Epidermal melanocyte (primary cell): ENCODE results near the gene NET1.
"Not testable (repeated sequence)": the region's sequence is repeated elsewhere in the genome, so short reads cannot be mapped to it uniquely, and the experiment has no call there.

Experiments used
- DNase-seq: peaks from one replicate; pipeline ENCODE4 v3.0.0; 2011; ENCODE audit warnings: low spot score; ENCODE audit not compliant: insufficient read length

Gene NET1

DNA sequence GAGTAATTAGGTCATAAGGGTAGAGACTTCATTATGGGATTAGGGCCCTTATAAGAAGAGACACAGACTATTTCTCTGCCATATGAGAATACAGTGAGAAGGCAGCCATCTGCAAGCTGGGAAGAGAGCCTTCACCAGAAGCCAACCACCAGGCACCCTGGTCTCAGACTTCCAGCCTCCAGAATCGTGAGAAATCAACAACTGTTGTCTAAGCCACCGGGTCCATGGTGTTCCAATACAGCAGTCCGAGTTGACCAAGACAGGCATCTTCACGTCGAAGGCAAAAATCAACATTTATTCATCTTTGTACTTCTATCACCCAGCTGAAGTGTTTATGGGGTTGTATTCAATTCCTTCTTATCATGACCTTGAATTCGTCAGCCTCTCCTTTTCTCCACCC is 13.0 kb upstream of the NET1 start:
- no peak for DNase-seq

DNA sequence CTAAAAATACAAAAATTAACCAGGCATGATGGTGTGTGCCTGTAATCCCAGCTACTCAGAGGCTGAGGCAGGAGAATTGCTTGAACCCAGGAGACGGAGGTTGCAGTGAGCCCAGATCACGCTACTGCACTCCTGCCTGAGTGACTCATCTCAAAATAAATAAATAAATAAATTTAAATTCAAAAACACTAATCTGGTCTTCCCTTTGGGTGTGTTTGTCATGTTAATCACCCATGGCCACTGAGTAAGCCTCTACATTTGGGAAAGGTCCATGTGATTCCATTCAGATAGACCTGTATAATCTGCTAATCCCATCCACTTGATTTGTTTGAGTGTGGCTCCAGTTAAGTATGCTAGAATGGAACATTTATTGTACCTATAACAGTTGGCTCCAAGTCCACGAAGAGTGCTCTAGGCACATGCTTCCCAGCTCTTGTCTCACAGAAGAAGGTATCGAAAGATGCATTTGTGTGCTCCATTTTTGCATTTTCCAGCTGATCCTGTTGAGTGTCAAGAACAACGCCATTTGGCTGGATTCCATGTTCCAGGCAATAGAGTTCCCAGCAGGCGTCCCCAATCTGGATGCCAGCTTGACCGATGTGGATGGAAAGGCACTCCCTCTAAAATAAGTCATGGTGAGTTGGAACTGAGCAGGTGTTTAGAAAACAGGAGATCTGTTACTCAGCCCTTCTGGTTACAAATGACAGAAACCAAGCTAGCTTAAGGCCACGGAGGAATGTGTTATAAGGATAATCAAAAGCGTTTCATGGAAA is 11.7 kb upstream of the NET1 start:
- DNase-seq, result no peak

DNA sequence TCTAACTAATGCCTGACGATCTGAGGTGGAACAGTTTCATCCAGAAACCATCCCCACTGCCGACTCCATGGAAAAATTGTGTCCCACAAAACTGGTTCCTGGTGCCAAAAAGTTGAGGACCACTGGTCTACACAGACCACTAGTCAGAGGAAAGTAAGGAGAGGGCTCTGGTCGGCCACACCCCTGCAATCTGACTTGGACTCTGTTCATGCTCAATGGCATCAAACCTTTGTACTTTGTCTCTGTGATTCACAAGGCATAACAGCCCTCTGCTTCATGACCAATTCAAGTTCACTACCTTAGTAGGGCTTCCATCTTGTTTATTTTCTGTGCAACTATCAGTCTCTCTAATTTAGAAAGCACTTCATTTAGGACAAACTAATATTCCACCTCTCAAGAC is 9.6 kb upstream of the NET1 start:
- no peak for DNase-seq

DNA sequence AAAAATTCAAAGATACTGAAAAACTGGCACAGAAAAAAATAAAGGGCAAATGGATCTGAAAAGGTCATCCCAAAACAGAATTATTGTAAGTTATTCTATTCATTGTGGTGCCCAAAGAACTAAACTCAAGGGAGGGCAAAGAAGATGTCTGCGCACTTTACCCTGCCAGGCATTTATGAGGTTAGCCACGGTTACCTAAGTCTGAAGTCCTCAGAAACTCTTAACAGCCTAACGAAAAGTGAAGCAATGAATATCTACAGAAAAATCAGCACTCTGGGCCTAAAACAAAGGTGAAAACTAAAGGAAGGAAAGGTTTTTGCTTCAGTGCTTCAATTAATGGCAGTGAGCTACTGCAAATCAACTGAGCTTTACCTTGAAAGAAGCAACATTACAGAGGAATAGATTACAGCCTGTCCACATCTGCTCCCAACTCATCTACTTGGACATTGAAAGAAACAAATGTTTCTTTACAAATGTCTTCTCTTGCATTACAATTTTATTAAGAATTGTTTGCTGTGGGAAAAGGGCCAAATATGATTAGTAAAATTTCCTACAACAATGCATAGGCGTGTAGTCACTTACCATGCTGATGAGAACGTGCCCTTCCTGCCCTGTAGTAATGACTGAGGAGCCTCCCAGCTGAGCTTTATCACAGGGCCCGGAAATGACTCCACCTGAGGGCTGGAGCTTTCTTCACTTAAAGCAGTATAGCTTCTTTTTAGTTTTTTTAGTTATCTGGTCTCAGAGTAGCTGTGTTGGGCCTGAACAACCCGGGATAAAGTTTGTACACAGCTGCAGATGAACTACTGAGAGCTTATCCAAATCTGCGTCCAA is 7.9 kb upstream of the NET1 start, which contains the start of gene TUBAL3:
Gene TUBAL3, minus strand, starts transcription at position 621 of the 834 bp plus-strand sequence. Its CDS starts 36 bp downstream, at position 585.
- no peak for DNase-seq

DNA sequence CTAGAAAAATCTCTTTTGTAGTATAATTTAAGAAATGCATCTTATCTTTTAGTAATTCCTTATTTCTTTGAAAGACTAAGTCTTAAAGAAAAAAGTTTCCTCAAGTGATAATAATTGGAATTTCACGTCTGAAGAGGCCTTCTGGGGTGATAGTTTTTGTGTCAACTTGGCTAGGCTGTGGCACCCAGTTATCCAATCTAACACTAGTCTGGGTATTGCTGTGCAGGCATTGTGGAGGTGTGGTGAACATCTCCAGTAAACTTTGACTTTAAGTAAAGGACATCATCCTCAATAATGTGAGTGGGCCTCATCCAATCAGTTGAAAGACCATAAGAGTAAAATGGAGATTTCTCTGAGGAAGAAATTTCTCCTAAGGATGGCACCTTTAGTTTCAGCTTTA is 5.4 kb upstream of the NET1 start:
- DNase-seq, result no peak

DNA sequence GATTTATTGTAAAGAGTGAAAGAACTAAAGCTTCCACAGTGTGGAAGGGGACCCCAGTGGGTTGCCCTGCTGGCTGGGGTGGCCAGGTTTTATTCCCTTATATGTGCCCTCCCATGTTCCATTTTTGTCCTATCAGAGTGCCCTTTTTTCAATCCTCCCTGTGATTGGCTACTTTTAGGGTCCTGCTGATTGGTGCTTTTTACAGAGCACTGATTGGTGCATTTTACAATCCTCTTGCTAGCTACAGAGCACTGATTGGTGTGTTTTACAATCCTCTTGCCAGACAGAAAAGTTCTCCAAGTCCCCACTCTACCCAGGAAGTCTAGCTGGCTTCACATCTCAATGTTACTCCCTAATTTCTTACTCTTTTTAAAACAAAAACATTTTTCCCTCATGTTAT is 1.6 kb upstream of the NET1 start:
- not testable (repeated sequence) for DNase-seq

DNA sequence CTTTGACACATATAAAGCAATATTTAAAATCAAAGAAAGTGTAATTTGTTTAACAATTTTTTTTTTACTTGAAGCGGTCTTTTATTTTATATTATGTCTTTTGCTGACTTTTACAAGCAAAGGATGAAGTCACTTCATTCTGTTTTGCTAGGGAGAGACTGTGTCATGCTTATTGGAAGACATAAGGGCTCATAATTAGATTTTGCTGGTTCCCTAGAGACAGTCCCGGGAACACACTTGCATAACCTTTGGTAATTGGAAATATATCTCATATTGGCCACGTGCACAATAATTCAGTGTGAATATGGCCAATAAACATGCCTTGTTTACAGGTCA is 448 bp upstream of the NET1 start:
- no peak for DNase-seq

DNA sequence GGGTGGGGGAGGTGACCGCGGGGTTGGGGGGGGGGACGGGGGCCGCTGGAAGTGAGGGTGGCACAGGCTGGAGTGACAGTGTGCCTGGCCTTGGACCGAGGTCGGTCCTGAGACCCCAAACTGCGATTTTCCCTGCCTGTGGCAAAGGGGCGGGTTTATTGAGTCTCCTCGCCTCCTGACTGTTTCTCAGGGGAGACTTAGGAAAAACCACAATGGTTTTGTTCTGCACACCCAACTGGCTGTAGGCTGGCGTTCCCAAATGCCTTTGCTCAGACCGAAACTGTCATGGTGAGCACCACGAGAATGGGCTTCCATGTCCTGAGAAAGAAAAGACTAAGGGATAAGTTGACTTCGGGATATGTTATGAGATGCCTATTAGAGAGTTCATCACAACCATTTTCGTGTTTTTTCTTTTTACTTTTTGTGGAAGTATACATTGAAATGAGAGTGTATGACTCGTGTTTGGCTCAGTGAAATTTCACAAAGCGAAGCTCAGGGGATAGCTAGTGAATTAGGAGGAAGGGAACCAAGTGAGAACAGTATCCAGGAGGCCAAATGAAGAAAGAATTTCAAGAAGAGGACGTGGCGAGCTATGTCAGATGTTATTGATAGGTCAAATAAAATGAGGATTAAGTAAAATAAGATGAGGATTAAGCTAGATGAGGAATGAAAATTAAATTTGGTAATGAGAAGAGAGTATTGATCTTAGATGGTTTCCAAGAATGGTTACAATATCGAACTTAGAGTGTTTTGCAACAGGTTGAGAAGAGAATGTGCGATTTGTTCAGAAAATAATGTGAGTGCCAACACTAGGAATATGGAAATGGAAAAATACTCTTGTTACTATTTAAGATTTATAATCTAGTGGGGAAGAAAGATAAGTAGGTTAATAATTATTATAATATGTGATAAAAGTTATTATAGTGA is 918 bp downstream of the NET1 start:
- DNase-seq, result no peak

DNA sequence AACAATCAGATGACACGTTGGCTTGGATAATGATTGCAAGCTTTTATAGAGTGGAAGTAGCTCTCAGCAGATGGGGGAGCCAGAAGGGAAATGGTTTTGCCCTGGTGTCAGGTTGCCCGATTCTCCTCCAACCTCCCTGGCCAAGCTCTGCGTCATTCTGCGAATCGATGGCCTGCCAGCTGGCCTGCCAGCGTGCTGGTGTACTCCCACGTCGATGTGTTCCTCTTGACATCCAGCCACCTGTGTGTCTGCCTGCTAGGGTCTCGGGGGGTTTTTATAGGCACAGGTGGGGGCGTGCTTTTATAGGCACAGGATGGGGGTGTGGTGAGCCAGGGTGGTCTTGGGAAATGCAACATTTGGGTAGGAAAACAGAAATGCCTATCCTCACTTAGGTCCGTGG is 4.6 kb downstream of the NET1 start:
- no peak for DNase-seq

DNA sequence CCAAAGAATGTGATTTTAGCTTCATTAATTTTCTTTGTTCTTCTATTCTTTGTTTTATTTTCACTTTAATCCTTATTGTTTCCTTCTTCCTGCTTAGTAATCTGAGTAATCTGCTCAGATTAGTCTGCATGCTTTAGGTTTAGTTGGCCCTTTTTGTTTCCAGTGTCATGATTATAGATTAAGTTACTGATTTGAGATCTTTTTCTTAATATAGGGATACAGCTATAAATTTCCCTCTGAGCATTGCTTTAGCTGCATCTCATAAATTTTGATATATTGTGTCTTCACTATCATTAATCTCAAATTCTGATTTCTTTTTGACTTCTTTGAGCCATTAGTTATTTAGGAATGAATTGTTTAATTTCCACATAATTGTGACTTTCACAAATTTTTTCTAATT is 6.2 kb downstream of the NET1 start:
- no peak for DNase-seq

DNA sequence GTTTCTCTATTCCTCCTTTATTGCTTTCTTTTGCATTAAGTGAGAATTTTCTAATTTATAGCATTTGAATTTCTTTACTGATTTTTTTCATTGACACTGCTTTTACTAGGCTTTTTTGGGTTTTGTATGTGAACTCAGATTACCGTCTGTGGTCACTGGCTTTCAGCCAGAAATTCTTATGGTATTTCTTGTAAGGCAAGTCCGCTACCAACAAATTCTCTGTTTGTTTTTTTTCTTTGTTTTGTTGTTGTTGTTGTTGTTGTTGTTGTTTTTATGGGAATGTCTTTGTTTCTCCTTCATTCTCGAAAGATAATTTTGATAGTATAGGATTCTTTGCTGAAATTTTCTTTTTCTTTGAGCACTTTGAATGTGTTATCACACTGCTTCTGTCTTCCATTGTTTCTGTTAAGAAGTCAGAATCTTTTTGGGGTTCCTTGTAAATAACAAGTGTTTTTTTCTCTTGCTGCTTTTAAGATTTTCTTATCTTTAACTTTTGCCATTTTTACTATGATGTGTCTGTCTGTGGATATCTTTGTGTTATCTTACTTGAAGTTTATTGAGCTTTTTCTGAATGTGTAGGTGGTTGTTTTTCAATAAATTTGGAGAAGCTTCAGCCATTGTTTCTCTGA is 7.2 kb downstream of the NET1 start:
- DNase-seq, result no peak

DNA sequence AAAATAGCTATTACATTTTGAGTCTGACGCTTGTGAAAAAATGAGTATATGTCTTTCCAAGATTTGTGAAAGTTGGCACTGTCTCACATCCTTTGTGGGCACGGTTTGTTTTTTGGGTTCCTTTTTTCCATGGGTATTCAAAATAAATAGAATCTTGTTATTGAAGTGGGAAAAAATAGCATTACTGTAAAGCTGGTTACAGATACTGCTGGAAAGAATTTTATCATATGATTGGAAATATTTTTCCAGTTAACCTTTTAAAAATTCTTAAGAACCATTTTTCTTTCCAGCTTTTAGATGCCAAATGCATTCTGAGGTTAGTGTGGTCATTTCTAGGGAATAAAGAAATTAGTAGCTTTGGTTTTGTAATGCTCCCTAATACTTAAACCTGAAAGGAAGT is 11.4 kb downstream of the NET1 start:
- no peak for DNase-seq

DNA sequence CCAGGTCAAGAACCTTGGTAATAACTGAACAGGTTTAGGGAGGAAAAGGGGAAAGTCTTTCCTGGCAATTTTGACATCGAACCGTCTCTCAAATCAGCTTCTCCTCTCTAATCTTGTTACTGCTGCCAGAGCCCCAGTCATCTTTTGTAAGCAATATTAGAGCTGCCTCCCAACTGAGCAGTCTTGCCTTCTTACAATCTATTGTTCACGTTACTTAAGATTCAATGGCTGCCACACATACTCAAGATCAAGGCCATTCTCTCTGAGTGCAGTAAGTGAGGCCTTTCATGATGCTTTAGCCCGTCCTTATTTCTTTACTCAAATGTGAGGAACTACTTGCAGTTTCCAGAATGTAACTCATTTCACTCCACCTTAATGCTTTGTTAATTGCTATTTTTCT is 12.4 kb downstream of the NET1 start:
- DNase-seq, result no peak

DNA sequence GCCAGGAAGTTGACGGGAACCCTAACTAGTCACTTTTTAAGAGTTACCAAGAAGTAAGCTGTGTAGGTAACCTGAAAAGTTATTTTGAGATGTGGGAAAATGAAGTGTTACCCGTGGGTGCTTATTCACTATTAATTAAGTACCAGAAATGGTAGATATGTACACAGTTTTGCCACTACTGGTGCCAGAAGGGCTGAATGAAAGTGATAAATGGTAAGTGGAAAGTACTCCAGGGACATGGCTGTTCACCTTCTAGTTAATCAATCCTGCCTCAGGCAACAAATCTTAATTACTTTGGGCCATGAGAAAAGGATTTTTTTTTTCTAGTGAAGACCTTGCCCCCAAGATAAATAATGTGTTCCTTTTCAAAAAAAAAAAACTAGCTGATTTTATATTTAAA is 15.8 kb downstream of the NET1 start:
- no peak for DNase-seq

DNA sequence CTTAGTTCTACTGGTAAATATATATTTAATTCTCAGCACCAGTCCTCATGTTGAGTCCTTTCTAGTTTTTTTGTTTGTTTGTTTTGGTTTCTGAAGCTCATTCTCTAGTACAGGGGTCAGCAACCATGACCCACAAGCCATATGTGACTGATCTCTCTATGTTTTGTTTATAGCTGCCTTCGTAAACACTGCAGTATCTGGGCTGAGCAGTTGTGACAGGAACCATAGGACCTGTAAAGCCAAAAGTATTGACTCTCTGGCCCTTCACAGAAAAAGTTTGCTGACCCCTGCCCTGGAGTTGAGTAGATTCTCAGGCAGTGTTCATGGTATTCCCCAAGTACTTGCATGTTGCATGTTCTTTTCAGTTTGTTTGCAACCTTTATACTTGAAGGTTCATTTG is 20.8 kb downstream of the NET1 start:
- no peak for DNase-seq

DNA sequence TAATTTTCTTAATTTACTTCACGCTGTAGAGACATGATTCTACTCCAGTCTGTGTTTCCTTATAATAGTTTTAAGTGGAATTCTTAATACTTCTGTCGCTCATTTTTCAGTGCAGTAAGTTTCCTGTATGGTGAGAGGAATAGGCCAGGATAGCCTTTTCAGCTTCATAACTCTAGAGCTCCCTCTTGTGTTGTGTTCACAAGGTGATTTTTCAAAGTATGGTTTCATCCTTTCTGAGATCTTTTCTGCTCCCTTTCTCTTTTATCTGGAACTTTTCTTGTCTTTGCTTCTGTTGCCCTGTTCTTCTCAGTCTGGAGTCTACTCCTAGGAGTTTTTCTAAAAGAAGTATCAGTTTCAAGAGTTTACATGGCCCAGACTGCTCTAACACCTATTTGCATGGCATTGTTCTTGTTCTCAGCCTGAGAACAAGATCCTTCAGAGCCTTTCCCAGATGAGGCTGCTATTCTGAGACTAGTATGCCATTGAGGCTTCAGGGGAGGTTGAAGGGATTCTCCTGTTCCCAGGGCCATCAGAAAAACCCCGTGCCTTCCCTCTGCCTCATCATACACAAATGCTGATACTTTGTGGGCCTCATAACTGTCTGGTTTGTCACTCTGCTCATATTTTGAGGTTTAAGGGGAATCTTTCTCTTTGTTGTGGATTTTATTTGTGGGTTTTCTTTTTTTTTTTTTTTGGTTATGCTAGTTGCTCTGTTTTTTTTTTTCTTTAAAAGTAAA is 21.8 kb downstream of the NET1 start:
- DNase-seq, result peak; percentile 32

DNA sequence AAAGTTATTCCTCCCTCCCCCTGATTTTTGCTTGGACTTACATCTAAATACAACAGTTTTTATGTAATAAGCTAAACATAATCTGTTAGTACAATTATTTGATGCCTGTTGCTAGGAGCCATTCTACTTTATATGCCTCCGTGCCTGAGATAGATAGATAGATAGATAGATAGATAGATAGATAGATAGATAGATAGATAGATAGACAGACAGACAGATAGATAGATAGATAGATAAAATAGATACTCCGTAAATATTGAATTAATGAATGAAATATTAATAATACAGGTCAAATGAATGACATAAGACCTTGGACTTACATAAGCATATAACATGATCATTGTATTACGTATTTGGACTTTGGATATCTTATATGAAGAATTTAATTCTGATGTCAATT is 23.0 kb downstream of the NET1 start:
- no peak for DNase-seq

DNA sequence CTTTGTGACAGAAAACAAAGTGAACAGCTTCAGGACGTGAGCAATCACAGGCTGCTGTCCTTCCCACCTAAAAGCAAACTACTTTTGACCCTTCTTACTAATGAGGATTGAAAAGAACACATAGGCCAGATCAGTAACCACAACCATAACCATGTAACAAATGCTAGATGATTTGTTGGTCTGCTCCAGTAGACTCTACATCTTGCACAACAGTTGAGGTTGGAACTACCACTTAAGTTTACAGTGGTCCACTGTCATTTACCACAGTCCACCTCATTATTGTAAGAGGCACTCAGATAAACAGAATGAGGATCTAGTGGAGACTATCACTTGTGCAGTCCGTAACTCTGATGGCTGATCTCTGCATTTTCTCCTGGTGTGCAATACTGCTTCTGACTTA is 27.8 kb downstream of the NET1 start:
- DNase-seq, result no peak

DNA sequence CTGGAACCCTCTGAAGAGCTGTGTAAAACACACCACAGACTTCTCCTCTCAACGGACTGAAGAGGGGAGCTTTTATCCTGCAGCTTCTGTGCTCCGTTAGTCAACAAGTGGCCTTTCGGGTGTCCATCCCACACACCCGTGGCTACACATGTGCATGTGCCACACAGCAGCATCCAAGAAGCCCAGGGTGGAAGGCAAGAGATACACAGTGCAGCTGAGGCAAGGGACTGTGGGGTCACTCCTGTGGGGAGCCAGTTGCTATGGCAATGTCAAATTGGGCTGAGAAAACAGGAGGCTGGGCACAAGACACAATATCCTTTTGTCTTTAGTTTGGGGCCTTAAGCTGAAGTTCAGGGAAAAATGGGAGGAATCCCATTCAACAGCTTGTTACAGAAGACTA is 28.7 kb downstream of the NET1 start:
- no peak for DNase-seq

DNA sequence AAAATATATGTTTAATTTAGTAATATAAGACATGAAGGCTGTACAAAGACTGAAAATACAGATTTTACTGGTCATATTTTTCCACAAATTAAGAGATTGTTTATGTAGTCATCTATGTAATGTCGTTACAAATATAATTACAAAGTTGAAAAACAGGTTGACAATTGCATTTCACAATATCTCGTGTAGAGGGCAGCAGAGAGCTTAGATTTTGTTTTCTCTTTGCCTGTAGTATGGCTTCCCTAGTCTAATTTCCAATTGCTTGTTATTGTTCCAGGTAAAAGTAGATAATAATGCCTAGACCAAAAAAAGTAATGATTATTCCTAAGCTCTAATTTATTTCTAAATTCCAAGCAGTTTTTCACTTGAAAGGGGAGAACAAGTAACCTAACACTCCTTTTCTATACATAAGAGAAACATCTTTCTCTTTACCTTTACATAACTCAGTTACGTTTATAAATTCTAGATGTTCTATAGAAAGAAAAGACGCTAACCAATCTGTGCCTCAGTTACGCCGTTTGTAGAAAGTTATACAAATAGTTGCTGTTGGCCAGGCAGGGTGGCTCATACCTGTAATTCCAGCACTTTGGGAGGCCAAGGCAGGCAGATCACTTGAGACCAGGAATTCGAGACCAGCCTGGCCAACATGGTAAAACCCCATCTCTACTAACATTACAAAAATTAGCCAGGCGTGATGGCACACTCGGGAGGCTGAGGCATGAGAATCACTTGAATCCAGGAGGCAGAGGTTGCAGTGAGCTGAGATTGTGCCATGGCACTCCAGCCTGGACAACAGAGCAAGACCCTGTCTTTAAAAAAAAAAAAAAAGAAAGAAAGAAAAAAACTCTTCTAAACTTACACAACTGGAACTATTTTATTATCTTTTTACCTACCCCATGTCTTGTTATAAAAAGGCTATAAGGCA is 30.0 kb downstream of the NET1 start:
- DNase-seq, result no peak
